ENCODE measurements around the gene SLC6A3.

SLC6A3 gene

DNA sequence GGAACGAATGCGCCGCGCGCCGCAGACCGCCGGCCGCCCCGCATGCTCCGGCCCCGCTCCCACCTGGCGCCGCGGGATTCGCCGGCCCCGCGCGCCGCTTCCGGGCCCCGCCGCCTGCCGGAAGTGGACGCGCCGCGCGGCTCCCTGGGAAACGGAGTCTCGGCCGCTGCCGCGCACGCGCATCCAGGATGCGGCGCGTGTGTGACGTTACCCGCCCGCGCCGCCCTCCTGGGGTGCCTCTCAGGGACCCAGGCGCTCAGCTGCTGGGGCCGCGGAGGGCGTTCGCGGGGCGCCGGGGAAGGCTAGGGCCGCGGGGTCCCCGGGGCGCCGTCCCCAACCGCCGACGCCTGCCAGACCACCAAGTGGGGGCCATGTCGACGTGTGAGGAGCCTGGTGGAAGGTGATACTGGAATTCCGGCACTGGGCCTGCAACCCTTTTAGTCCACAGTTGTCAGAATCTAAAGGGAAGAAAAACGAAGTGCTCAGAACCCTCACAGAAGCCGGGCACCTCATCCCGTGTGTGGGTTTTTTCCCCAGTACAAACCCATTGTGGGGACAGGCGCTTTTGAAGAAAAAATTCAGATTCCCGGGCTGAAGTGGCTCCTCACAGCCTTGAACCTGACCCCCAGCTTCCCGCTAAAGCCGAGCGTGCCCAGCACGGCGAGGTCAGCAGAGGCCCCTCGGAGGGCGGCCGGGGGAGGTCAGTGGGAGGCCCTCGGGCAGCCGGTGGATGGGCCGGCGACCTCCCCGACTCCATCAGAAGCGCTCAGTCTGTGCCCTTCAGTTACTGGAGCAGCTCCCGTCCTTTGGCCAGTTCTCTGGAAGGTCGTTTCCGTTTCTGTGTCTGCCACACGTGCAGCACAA lies 100.0 kb downstream of the SLC6A3 start, which contains the start of gene CLPTM1L:
TSS of gene CLPTM1L (minus strand) at position 125 of the 864 bp plus-strand sequence. CDS start 258 bp downstream, outside the sequence.
- DNase-seq, result peak; percentile 92

DNA sequence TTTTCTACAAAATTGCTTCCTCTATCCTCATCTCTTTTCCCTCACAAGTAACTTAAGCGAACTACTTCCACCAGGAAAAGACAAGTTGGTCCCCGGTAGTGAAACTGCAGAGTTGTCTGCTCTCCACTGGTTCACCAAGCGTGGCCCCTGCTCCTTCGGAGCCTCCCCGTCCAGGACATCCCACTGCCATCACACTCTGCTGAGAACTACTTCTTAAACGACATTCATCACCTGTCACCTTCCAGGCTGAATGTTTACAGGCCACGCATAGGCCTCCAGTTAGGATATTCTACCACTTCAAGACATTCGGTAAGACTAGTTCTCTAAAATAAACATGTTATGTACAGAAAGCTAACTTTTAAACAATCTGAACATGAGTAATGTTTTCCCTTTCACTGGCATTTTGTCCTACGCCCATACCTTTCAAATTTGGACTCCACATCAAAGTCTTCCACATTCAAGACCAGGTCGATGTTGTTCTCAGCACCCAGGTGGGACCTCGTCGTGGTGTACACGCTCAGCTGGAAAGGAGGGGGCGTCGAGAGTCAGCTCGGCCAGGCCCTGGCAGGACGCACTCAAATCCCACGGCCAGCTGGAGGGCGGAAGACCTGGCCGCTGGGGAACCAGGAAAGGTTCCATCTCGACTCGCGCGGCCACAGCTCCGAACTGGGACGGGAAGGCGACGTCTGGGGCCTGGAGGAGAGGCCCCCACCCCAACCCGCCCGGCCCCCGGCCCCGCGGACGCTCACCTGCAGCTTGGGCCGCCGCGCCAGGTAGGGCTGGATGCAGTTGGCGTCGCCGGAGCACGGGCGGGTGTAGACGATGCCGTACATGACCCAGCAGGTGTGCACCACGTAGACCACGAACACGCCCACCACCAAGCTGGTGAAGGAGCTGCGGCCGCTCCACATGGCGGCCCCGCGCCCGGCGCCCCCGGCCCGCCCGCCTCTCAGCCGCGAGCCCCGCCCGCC lies 101.0 kb downstream of the SLC6A3 start:
- peak; percentile 10 for DNase-seq

DNA sequence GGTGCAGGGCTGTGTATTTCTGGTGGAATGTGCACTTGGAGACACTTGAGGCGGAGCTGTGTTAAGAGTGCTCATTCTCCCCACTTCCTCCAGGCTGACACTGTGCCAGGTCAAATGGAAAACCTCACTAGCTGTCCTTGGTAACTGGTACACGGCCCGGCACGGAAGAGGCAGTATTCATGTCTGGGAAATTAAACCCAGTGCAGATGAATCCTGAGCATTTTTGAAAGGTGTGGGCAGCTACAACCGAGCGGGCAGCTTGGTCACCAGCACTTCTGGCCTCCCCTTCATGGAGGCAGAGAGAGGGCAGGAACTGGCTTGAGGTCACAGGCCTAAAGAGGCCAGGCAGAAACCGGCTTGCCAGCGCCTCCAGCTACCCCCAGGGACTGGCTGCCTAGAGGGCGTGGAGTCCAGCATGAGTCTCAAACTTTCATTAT lies 101.9 kb downstream of the SLC6A3 start:
- DNase-seq, result no peak
